GM18870 (cell line): ENCODE data around the gene DUSP12.

Source experiments
- ATAC-seq: cut with Tn5 transposase; IDR thresholded peaks from one replicate; pipeline ENCODE4 v1.9.1; 2021; ENCODE audit warnings: moderate library complexity; ENCODE audit not compliant: unreplicated experiment

Gene DUSP12

DNA sequence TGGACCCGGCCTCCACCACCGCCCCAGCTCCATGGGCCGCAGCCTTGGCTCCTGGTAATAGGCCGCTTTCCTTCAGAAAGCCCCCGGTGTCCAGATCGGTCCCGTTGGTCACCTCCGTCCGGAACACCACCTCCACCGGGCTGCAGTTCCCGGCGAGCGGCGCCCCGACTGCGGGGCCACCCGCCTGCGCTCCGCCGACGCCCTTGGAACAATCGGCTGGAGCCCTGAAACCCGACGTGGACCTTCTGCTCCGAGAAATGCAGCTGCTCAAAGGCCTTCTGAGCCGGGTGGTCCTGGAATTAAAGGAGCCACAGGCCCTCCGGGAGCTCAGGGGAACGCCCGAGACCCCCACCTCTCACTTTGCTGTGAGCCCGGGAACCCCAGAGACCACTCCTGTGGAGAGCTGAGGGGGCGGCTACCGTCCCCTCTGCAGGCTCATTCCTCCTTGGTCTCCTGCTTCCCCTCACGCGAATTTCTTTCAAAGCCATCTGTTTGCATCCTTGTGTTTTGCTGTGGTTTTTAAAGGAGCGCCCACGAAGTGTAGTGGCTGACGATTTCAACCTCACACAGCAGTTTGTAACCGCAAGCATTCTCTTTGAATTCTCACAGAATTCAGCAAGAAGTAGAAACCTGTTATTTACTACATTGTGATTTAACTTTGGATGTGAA lies 22.2 kb upstream of the DUSP12 start:
- no peak for ATAC-seq

DNA sequence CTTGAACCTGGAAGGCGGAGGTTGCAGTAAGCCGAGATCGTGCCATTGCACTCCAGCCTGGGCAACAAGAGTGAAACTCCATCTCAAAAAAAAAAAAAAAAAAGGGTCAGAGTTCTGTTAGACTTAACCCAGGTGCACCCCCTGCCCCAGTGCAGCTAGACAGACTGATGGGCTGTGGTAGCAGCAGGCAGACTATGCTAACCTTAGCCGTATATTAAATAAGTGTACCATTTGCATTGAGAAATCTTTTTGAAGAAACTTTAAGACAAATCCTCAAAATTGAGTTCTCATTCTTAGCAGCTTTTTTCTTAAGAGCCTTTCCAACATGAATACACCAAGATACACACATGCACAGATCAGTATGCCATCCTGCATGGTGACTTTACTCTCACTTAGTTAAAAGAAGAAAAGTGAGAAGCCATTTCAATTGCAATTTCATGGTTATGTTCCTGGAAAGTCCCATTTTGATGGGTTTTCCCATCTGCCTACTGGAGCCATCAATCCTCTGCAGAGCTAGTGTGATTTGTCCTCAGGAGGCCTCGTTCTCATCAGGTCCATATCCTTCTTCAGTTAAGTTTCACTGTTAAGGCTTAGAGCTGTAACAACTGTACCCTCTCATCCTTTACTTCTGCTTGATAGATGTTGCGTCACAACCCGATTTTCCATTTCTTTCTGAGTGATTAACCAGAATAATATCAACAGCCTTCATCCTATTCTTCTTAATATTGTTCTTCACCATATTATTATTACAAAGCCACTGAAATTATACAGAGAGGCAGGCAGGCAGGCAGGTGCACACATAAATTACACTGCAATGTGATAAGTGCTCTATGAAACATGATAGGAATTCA lies 21.0 kb upstream of the DUSP12 start:
- ATAC-seq, result no peak

DNA sequence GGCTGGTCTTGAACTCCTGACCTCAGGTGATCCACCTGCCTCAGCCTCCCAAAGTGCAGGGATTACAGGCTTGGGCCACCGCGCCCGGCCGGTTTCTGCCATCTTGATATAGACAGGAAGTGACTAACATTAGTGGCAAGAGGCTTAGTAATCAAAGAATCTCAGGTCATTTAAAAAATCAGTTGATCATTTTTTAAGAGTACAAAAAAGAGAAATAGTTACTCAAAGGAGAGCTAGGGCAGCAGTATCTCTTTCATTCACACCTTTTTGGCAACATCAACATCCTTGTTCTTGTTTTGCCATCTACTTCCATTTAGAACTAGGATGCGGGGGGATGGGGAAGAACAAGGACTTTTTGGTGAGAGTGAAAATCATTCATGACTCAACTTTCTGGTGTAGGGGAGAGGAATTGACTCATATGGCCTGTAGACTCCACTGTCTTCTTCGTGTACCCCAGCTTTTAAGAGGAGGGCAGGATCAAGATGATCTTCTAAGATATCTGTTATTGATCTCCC lies 19.5 kb upstream of the DUSP12 start:
- ATAC-seq, result no peak

DNA sequence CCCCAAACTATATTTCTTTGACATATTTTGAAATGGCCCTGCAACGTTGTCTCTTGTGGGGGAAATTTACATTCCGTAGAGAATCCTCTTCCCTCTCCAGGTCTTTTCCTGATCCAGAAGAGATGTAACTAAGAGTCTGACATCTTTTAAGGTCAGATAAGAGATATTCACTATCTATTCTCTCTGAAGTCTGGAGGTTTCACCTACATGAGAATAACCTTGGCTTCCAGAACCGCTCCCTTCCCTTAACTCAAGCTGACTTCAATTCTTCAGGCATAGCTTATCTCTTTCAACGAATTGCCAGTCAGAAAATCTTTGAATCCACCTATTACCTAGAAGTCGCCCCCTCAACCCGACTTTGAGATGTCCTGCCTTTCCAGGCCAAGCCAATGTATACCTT lies 18.3 kb upstream of the DUSP12 start:
- ATAC-seq, result no peak

DNA sequence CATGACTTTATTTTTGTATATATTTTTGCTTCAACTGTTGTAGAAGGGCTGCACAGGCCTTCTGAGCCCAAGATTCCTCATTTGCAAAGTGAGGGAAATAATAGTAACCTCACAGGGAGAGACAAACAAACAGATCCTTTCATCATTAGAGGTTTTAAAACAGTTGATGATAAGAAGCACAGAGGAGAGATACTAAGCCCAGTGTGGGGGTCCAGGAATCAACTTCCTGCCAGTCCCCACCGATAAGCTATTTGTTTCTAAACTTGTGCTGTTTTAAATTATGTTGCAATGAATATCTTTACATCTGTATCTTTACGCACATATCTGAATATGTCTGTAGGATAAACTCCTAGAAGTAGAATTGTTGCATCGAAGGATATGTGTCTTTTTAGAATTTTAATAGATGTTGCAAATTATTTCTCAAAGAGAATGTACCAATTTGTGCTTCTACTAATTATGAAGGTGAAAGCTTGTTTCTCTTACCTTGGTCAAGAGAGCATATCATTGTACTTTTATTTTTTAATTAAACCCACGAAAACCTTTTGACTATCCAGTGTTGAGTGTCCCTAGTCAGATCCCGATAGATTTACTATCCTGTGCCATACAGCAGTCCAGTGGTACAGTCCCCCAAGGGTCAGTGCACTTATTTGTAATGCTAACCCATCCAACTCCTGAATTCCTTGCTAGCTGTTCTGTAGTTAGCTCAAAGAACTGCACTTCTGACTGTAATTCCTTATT lies 17.4 kb upstream of the DUSP12 start:
- ATAC-seq, result no peak

DNA sequence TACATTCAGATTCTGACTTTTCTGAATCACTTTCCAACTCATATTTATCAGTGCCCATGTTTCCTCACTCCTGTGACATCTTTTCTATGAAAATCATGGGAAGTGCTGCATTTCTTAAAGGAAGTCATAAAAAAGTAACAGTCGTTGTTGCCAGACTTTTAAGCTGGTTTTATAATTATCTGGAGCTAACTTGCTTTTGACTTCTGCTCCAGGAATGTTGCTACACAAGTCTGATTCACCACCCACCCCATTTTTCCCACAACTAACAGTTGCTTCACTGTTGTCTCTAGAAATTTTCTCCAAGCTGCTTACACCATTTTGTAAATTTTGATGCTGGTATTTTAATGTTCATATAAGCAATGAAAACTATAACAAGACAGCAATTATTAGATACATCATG lies 16.1 kb upstream of the DUSP12 start:
- ATAC-seq, result no peak

DNA sequence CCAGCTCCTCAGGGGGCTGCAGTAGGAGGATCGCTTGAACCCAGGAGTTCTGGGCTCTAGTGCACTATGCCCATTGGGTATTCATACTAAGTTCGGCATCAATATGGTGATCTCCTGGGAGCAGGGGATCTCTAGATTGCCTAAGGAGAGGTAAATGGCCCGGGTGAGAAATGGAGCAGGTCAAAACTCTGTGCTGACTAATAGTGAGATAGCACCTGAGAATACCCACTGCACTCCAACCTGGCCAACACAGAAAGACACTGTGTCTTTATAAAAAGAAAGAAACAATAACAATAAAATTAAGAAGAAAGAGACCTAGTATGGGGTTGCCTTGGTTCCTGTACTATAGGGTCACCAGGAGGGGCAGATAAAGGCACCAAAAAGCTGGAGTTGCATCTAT lies 13.7 kb upstream of the DUSP12 start:
- ATAC-seq, result no peak

DNA sequence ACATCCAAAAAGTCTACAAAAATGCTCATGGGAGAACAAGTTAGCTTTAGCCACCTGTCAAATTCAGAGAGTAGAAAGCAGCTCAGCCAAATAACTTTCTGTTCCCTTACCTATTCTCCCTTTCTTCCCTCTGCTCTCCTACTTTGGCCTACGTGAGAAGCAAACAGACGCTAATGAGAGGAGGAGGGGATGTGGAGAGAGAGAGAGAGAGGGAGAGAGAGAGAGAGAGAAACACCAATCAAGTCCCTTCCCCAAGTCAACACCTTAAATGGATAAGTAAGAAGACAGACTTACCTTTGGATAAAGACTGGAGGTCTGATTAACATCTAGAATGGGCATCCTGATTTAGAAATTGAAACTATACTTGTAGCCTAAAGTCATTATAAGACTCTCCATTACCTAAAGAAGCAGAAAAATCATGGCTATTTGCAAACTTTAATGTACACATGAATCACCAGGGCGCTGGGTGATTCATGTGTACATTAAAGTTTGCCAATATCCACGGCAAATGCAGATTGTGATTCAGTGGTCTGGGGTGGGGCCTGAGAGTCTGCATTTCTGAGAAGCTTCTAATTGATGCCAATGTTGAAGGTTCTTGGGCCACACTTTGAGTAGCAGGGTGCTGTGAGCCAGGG lies 13.1 kb upstream of the DUSP12 start:
- ATAC-seq, result no peak

DNA sequence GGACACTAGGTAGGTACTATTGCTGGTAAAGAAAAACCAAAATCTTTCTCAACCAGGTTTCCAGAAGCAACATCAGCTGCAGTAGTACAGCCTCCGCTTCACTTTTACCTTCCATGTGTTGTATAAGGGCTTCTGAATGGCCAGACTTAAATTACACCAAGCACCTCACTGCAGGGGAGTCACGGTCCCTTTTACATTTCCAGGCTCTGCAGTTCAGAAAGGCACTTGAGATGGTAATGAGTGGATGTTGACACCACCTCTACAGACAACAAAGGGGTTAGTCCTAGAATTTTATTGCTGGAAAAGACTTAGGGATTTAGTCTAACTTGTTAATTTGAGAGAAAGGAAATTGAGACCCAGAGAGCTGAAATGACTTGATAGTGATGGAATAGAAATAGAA lies 12.0 kb upstream of the DUSP12 start:
- no peak for ATAC-seq

DNA sequence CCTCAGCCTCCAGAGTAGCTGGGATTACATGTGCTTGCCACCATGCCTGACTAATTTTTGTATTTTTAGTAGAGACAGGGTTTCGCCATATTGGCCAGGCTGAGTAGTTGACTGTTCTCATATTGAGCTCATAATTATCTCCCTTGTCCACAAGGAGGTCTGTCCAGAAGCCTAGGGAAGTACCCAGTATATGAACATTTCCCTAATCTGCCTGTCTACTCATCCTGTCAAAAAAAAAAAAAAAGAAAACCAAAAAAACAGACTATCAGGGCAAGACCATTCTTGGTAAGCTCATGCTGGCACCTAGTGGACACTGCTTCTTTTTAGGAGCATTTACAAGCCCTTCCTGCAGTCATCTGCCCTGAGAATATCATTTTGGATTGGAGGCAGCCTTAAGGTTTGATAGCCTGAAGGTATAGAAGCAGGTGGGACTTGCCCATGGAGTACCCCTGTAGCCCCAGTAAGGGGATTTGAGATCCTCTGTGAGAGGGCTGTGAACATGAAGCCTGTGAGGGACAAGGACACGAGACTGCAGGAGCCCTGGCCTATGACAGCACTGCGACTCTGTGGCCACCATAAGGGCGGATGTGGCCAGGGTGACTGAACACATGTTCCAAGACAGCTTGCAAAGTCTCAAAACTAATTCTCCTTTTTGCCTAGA lies 10.8 kb upstream of the DUSP12 start:
- ATAC-seq, result peak; percentile 64

DNA sequence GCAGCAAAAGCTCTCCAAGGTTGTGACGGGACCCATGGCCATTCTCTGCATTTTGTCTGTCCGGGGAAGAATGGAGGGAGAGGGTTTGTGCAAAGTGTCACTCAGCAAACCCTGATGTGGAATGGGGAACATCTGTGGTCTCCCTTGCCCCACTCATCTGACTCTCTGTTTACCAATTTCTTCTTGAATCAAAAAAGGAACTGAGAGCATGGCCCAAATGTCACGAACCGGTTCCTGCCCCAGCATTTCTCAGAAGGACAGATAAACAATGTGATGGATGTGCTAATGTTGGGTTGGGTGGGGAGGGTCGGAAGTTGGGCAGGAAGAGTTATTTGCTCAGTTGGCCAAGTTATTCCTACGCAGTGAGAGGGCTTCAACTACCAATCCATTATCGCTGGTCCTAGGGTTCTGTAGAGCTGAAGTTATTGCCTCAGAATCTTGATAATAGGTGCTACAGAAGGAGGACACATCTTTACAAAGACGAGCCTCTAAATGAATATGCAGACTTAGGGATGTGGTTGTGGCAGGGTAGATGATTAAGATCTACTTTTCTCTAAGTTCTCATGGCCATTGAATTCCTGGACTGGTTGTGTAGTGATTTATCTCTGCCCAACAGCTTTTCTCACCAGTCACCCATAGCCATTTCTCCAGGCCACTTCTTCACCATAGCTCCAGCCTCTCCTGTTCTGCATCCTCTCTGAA lies 9.6 kb upstream of the DUSP12 start:
- ATAC-seq, result no peak

DNA sequence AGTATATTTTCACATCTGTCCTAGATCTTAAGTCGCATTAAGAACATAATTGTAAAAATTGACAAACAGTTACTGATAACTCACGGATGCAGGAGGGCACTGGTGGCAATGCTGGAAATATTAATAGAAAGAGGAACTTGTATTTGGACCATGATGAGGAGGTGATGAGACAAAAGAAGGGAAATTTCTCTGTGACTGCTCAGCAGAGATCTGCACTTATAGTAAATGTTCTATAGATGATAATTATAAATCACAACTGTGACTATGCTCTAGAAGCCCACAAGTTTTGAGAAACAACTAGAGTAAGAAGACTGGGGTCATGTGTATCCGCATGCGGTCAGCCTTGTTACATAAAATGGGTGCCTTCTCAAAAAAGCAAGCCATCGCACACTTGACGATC lies 8.7 kb upstream of the DUSP12 start:
- ATAC-seq, result no peak

DNA sequence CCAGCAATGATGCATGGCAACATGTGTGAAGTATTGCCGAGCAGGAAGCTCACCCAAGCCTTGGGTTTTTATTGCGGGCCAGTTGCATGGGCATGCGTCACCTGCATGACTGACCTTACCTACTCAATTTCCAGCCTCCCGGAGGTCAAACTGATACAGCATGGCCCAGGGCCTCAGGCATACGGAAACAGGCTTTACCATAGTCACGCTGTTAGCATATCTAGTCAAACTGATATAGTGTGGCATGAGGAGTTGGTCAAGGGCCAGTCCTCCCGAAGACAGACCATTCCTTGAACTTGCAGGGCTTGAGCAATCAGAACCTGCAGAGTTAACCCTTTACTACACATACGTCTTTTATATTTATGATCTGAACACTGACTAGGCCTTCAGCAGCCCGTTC lies 6.4 kb upstream of the DUSP12 start:
- ATAC-seq, result no peak

DNA sequence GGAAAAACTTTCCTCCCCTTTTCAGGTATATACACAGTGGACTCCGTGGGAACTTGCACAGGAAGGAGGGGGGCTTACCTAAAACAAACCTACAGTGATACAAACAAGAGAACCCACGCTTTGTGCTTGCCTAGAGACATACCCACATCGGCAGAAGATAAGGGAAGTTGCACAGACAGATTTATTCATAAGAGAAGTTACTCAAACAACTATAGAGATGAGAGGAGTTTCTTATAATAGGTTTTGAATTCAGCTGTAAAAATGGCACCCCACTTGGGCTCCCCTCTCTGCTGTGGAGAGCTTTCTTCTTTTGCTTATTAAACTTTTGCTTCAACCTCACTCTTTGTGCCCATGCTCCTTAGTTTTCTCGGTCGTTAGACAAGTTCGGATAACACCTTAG lies 1.8 kb upstream of the DUSP12 start:
- no peak for ATAC-seq

DNA sequence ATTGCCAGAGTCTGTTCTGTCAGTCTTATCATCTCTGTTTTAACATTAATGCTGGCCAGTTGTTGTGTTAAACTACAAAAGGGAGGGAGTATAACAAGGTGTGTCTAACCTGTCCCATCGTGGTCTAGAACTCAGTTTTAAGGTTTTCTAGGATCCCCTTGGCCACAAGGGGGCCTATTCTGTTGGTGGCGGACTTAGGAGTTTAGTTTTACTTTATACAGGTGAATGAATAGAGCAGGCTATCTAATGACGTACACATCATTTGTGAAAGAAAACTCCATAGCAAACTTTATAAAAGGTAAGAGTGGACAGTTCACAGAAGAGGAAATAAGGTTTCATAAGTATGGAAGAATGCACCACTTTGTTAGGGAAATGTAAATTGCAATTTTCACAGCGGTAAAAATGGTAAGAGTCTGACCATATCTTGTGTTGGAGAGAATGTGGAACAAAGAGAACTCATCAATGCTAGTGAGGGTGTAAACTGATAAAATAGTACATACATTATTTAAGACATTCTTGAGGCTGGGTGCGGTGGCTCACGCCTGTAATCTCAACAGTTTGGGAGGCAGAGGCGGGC lies 14.0 kb downstream of the DUSP12 start:
- ATAC-seq, result no peak

DNA sequence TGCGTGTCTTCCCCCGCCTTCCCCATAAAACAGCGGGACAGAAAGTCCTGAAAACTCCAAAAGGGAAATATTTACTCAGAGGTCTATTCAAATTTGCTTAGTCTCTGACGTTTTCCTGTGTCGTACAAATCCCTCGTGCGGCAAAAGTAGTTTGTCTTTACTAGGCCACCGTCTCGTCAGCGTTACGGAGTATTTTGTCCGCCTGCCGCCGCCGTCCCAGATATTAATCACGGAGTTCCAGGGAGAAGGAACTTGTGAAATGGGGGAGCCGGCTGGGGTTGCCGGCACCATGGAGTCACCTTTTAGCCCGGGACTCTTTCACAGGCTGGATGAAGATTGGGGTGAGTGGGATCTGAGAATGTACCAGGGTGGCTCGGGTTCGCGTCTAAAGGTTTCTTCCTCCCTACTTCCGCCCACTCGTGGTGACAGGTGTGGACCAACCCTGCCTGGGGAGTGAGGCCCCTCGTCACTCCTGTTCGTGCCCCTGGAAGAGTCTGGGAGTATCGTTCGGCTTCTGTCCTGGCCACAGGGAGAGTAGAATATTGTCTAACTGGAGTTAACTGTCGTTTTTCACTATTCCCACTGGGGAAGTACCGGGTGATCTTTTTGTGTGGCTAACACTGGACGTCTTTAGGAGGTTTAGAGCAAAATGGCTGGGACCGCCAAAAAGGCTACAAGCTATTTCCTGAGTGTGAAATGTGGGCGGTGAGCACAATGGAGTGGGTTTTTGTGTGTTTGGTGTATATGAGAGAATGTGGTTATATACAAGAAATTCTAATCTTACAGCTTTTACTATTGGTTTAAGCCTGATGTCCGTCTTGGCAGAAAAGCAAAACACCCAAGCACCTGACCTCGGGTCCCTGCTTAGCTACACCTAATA lies 16.8 kb downstream of the DUSP12 start, which contains the start of gene ATF6:
Gene ATF6 (plus strand): TSS at position 219 of the 880 bp plus-strand sequence. CDS start 41 bp downstream, at position 260.
- ATAC-seq, result peak; percentile 45

DNA sequence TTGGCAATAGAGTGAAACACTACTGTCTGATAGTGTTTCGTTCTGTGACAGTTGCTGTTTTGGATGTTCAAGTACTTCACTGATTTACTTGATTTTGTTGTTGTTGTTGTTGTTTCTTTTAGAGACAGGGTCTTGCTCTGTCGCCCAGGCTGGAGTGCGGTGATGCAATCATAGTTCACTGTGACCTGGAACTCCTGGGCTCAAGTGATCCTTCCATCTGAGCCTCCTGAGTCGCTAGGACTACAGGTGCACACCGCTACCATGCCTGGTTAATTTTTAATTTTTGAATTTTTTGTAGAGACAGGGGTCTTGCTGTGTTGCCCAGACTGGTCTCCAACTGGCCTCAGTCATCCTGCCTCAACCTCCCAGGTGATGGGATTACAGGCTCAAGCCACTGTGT lies 18.9 kb downstream of the DUSP12 start:
- no peak for ATAC-seq

DNA sequence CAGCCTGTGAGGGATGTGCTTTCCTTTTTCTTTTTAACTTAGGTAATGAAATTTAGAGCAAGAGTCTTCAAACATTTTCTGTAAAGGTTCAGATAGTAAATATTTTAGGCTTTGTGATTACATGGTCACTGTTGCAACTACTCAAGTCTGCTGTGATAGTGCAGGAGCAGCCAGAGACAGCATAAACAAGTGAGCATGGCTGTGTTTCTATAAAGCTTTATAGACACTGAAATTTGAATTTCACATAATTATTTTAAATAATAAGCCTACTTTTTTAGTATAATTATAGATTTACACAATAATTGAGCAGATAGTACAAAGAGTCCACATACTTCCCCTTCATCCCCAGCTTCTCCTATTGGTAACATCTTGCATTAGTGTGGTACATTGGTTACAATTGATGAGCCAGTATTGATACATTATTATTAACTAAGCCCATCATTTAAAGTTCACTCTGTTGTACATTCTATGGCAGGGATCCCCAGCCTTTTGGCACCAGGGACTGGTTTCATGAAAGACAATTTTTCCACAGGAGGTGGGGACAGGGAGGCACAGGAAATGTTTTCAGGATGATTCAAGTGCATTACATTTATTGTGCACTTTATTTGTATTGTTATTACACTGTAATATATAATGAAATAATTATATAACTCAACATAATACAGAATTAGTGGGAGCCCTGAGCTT lies 19.5 kb downstream of the DUSP12 start:
- ATAC-seq, result no peak
